MM.1S (cell line): ENCODE measurements around the gene SYNGR4.
"Not testable (repeated sequence)": the region's sequence is repeated elsewhere in the genome, so short reads cannot be mapped to it uniquely, and the experiment has no call there.

ENCODE experiments used
- DNase-seq: peaks from one replicate; pipeline ENCODE4 v3.0.0-alpha.2; 2015
- H2AFZ ChIP-seq: fragments of 300-600 bp; sonication (generic); 2 replicates; pipeline ENCODE4 v1.6.0; 2016; ENCODE audit warnings: antibody characterized with exemption, low read length
- H3F3A ChIP-seq: fragments of 300-600 bp; sonication (generic); 2 replicates; pipeline ENCODE4 v1.6.1; 2016; ENCODE audit warnings: mild to moderate bottlenecking, antibody characterized with exemption, low read length, moderate library complexity, mixed read lengths; ENCODE audit not compliant: insufficient read depth
- H3K27ac ChIP-seq: fragments of 300-600 bp; sonication (generic); 2 replicates; pipeline ENCODE4 v1.5.1; 2016; ENCODE audit warnings: mild to moderate bottlenecking, low read length
- H3K27me3 ChIP-seq: fragments of 300-600 bp; sonication (generic); replicated peaks from 2 replicates; pipeline ENCODE4 v1.6.0; 2016; ENCODE audit warnings: low read length; ENCODE audit not compliant: insufficient read depth
- H3K36me3 ChIP-seq: fragments of 300-600 bp; sonication (generic); replicated peaks from 2 replicates; pipeline ENCODE4 v1.6.1; 2016; ENCODE audit warnings: mild to moderate bottlenecking, low read length, mixed read lengths; ENCODE audit not compliant: insufficient read depth
- H3K4me1 ChIP-seq: fragments of 300-600 bp; sonication (generic); 2 replicates; pipeline ENCODE4 v1.6.1; 2016; ENCODE audit warnings: low read length, mixed read lengths
- H3K4me2 ChIP-seq: fragments of 300-600 bp; sonication (generic); 2 replicates; pipeline ENCODE4 v1.6.0; 2016; ENCODE audit warnings: low read depth, low read length
- H3K4me3 ChIP-seq: fragments of 300-600 bp; sonication (generic); 2 replicates; pipeline ENCODE4 v1.5.1; 2016; ENCODE audit warnings: low read length, mixed read lengths
- H3K79me2 ChIP-seq: fragments of 300-600 bp; sonication (generic); 2 replicates; pipeline ENCODE4 v1.6.1; 2016; ENCODE audit warnings: mixed run types, low read length, mixed read lengths
- H3K9ac ChIP-seq: fragments of 300-600 bp; sonication (generic); 2 replicates; pipeline ENCODE4 v1.6.1; 2016; ENCODE audit warnings: low read length, mixed read lengths
- H3K9me2 ChIP-seq: fragments of 300-600 bp; sonication (generic); replicated peaks from 2 replicates; pipeline ENCODE4 v1.6.1; 2016; ENCODE audit warnings: mild to moderate bottlenecking, low read length, mixed read lengths; ENCODE audit not compliant: insufficient read depth
- H3K9me3 ChIP-seq: fragments of 300-600 bp; sonication (generic); replicated peaks from 2 replicates; pipeline ENCODE4 v1.6.1; 2016; ENCODE audit warnings: mild to moderate bottlenecking, low read length, mixed read lengths; ENCODE audit not compliant: insufficient read depth
- H4K20me1 ChIP-seq: fragments of 300-600 bp; sonication (generic); 2 replicates; pipeline ENCODE4 v1.6.1; 2016; ENCODE audit warnings: mild to moderate bottlenecking, low read length, moderate library complexity, mixed read lengths; ENCODE audit not compliant: insufficient read depth
- EZH2 ChIP-seq: fragments of 300-600 bp; sonication (generic); optimal IDR thresholded peaks from 2 replicates; pipeline ENCODE3; 2017; ENCODE audit warnings: low read depth, mild to moderate bottlenecking, antibody characterized with exemption, low read length, mixed read lengths
- EZH2phosphoT487 ChIP-seq: fragments of 300-600 bp; sonication (generic); IDR thresholded peaks from 2 replicates; pipeline ENCODE4 v1.6.1; 2018; ENCODE audit warnings: antibody characterized with exemption, low read length
- TF ChIP-seq, protein P1 (sequence below): fragments of 300-600 bp; sonication (generic); IDR thresholded peaks from 2 replicates; pipeline ENCODE4 v1.5.1; 2016; ENCODE audit warnings: antibody characterized with exemption, low read length, mixed read lengths

Gene SYNGR4

DNA sequence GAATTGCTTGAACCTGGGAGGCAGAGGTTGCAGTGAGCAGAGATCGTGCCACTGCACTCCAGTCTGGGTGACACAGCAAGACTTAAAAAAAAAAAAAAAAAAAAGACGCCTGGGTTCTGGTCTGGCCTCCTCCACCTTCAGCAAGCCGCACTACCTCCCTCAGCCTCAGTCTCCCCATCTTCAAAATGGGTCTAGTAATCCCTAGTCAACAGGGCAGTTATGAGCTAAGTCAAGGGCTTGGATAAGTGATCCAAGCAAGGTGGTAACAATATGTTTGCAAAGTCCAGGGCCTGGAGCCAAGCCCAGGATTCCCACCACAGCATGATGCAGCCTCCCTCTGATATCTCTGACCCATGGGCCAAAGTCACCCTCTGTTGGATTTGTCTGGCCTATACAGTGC lies 22.8 kb downstream of the SYNGR4 start:
- H3K4me3 ChIP-seq: no peak overlapping the region

DNA sequence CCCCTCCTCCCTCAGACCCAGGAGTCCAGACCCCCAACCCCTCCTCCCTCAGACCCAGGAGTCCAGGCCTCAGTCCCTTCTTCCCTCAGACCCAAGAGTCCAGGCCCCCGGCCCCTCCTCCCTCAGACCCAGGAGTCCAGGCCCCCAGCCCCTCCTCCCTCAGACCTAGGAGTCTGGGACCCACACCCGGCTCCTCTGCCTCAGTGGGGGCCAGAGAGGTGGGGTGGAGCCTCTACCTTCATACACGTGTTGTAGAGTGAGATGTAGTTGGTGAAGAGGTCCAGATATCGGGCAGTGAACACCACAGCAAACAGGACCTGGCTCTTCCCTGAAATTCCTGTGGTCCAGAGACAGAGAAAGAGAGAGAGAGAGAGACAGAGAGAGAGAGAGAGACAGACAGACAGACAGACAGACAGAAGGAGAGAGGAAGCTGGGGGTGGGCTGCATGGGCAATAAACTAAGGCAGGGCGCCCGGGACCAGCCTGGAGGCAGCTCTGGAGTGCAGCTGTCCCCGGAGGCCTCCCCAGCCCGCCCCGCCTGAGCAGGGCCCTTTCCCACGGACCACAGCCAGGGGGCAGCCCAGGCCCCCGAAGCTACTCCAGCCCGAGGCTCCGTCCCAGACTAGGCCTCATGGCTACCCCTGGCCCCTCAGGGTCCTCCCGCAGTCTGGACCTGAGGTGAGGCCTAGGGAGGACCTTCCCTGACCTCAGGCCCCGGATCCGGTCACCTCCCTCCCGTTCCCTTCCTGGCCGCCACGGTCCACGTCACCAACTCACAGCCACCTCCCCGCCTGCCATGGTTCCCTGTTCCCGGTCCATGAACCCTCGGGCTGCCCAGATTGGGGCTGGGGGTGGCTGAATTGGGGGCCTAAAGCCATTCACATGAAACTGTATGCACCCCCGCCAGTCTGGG lies 26.3 kb downstream of the SYNGR4 start:
- Histone ChIP-seq H3K4me3 (peak overlapping the region; percentile 95), H3K36me3 (peaks cover 7% of the 10 kb centered on the region; the same call in 1 of the 2 replicates), H3K9ac (peak overlapping the region; percentile 99), H4K20me1 (no peaks in the 10 kb centered on the region), H3K27me3 (peaks cover 30% of the 10 kb centered on the region), H3K9me2 (no peaks in the 10 kb centered on the region), H2AFZ (peak overlapping the region; percentile 31; the same call in 1 of the 2 replicates), H3K4me1 (peaks cover 31% of the 10 kb centered on the region), H3K79me2 (peaks cover 48% of the 10 kb centered on the region), H3K27ac (peak overlapping the region; percentile 75), H3K4me2 (peak overlapping the region; percentile 70), H3F3A (peaks cover 44% of the 10 kb centered on the region), H3K9me3 (no peaks in the 10 kb centered on the region)
- DNase-seq: peak; percentile 57
- TF ChIP-seq, protein P1, sequence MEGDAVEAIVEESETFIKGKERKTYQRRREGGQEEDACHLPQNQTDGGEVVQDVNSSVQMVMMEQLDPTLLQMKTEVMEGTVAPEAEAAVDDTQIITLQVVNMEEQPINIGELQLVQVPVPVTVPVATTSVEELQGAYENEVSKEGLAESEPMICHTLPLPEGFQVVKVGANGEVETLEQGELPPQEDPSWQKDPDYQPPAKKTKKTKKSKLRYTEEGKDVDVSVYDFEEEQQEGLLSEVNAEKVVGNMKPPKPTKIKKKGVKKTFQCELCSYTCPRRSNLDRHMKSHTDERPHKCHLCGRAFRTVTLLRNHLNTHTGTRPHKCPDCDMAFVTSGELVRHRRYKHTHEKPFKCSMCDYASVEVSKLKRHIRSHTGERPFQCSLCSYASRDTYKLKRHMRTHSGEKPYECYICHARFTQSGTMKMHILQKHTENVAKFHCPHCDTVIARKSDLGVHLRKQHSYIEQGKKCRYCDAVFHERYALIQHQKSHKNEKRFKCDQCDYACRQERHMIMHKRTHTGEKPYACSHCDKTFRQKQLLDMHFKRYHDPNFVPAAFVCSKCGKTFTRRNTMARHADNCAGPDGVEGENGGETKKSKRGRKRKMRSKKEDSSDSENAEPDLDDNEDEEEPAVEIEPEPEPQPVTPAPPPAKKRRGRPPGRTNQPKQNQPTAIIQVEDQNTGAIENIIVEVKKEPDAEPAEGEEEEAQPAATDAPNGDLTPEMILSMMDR: peak; percentile 48
- TF ChIP-seq EZH2: no peak
- TF ChIP-seq EZH2phosphoT487: no peak

More for the DNA sequence above, 22.8 kb downstream of the SYNGR4 start:
- H4K20me1 ChIP-seq: no peaks in the 10 kb centered on the region
- peaks cover 76% of the 10 kb centered on the region for H3K79me2 ChIP-seq
- peak overlapping the region; percentile 96; the same call in 1 of the 2 replicates for H3K27ac ChIP-seq
- no peak overlapping the region for H2AFZ ChIP-seq
- no peaks in the 10 kb centered on the region for H3K9me2 ChIP-seq
- H3K36me3 ChIP-seq: peaks cover 13% of the 10 kb centered on the region; the same call in 1 of the 2 replicates
- H3K4me1 ChIP-seq: peaks cover 48% of the 10 kb centered on the region
- peaks cover 61% of the 10 kb centered on the region for H3F3A ChIP-seq
- TF ChIP-seq, protein P1: no peak
- no peak for TF ChIP-seq EZH2phosphoT487
- TF ChIP-seq EZH2: no peak
- DNase-seq: no peak
- H3K9ac ChIP-seq: no peak overlapping the region
- H3K27me3 ChIP-seq: no peaks in the 10 kb centered on the region
- no peaks in the 10 kb centered on the region for H3K9me3 ChIP-seq
- H3K4me2 ChIP-seq: no peak overlapping the region

DNA sequence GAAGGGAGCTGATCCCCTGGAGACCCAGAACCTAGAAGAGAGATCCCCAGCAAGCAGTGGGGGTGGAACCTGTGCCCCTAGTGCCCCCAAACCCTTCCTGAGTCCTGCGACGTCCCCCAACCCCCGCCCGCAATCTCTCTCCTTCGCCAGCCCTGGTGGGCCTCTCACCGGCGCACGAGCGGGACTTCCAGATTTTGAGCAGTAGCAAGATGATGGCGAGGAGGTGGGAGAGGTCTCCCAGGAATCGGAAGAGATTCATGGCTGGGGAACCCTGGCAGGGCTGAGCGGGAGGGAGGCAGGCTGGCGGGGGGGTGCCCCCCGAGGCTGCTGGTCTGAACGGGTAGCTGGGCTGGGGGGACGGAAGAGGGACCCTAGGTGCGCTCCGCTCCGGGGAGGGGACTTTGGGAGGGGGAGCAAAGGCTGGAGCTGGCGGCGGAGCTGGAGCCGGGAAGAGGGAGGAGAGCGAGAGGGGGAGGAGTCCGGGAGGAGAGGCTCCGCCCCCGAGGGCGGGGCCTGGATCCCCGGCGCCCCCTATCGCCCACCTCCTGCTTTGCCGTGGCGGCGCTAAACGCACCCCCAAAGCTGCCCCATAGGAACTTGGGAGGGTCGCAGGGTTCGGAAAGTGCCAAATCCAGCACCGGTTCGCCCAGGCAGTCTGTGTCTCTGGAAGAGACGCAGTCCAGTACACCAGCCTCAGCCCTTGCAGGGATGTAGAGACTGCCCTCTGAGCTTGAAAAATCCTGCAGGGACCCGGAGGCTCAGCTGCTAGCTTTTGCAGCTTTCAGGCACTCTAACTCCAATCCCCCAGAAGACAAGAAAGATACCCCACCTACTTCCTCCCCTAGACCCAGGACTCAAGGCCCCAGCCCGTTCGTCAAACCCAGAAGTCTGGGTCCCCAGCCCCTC lies 27.2 kb downstream of the SYNGR4 start, which contains the start of gene KDELR1:
TSS of gene KDELR1 (minus strand) at position 452 of the 906 bp plus-strand sequence. CDS start at position 259, 193 bp downstream.
- H3K4me1 ChIP-seq: peaks cover 23% of the 10 kb centered on the region

DNA sequence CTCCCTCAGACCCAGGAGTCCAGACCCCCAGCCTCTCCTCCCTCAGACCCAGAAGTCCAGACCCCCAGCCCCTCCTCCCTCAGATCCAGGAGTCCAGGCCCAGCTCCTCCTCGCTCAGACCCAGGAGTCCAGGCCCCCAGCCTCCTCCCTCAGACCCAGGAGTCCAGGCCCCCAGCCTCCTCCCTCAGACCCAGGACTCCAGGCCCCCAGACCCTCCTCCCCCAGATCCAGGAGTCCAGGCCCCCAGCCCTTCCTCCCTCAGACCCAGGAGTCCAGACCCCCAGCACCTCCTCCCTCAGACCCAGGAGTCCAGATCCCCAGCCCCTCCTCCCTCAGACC lies 27.8 kb downstream of the SYNGR4 start:
- not testable (repeated sequence) for DNase-seq, H3K9me3 ChIP-seq, H3K27ac ChIP-seq, H3K36me3 ChIP-seq, H3K9me2 ChIP-seq, H3K4me3 ChIP-seq, H3K9ac ChIP-seq, H4K20me1 ChIP-seq, H2AFZ ChIP-seq
- Histone ChIP-seq H3K27me3 (peaks cover 43% of the 10 kb centered on the region), H3K79me2 (peaks cover 46% of the 10 kb centered on the region), H3F3A (peaks cover 29% of the 10 kb centered on the region), H3K4me1 (peaks cover 23% of the 10 kb centered on the region), H3K4me2 (peak overlapping the region; percentile 70; the same call in 1 of the 2 replicates)

More for the DNA sequence above, 27.2 kb downstream of the SYNGR4 start, which contains the start of gene KDELR1:
- DNase-seq: peak; percentile 49
- H4K20me1 ChIP-seq: no peaks in the 10 kb centered on the region
- peaks cover 48% of the 10 kb centered on the region for H3K79me2 ChIP-seq
- H3K9ac ChIP-seq: peak within 1 kb of the TSS; percentile 99
- peaks cover 7% of the 10 kb centered on the region; the same call in 1 of the 2 replicates for H3K36me3 ChIP-seq
- peak within 1 kb of the TSS; percentile 95 for H3K4me3 ChIP-seq
- TF ChIP-seq EZH2phosphoT487 (no peak), EZH2 (no peak)
- TF ChIP-seq, protein P1: peak; percentile 87
- H3F3A ChIP-seq: peaks cover 35% of the 10 kb centered on the region
- H3K27me3 ChIP-seq: peaks cover 39% of the 10 kb centered on the region
- H3K9me2 ChIP-seq: no peaks in the 10 kb centered on the region
- peak within 1 kb of the TSS; percentile 70 for H3K4me2 ChIP-seq
- H3K9me3 ChIP-seq: no peaks in the 10 kb centered on the region
- peak within 1 kb of the TSS; percentile 75 for H3K27ac ChIP-seq
- peak within 1 kb of the TSS; percentile 52 for H2AFZ ChIP-seq
